Ecto neural progenitor cell (in vitro differentiated cells): ENCODE results near the gene SIRPA.
"Not testable (repeated sequence)": the region's sequence is repeated elsewhere in the genome, so short reads cannot be mapped to it uniquely, and the experiment has no call there.

Source experiments
- DNase-seq: peaks from one replicate; pipeline ENCODE4 v3.0.0-alpha.2; 2018; ENCODE audit warnings: low spot score

Gene SIRPA

GRCh38 chr20:1907586-1907985 is 12.4 kb downstream of the SIRPA start:
- DNase-seq, result no peak

DNA sequence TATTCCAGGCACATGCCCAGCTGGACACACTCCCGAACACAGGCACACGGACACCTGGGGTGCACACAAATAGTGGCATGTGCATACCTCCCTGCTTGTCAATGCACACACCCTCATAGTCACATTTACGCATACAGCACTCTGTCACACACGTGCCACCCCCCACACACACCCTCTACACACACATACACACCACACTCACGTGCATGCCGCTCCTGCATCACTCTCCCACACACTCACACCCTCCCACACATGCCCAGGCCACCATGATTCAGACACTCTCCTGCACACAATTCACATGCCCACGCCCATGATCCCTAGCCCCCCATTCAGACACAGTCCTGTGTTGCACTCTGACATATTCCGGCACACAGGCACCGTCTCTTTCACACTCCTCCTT is 13.0 kb downstream of the SIRPA start:
- no peak for DNase-seq

- no peak for DNase-seq
These were observed 13.9 kb downstream of the SIRPA start for GRCh38 chr20:1909097-1909496.

- no peak for DNase-seq
These were observed 16.3 kb downstream of the SIRPA start for GRCh38 chr20:1911536-1911935.

DNA sequence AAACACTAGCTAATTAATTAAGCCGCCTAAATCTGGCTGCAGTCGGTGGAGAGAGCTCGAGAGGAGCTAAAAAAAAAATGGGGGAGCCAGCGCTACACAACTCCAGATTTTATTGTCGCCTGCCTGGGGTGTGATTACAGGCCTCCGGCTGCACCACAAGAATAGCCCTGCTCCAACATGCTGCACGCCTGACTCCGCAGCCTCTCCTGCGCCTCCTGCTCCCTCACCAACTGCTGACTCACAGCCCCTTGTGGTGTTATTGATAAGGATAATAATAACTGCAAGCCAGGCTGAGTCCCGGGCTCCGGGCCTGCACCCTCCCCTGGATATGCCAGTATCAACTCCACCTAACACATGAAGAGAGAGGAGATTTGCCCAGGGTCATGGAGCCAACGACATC is 16.8 kb downstream of the SIRPA start:
- DNase-seq, result no peak

GRCh38 chr20:1912646-1913045 is 17.4 kb downstream of the SIRPA start:
- DNase-seq, result no peak

DNA sequence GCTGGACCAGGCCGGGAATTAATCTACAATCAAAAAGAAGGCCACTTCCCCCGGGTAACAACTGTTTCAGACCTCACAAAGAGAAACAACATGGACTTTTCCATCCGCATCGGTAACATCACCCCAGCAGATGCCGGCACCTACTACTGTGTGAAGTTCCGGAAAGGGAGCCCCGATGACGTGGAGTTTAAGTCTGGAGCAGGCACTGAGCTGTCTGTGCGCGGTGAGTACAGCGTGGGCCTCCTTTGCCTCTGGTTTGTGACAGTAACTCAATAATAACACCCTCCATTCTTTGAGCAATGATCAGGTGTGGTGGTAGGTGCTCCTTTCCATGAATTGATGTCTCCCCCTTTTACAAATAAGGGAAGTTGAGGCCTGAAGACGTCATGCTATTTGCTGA is 20.0 kb downstream of the SIRPA start:
- DNase-seq, result not testable (repeated sequence)

DNA sequence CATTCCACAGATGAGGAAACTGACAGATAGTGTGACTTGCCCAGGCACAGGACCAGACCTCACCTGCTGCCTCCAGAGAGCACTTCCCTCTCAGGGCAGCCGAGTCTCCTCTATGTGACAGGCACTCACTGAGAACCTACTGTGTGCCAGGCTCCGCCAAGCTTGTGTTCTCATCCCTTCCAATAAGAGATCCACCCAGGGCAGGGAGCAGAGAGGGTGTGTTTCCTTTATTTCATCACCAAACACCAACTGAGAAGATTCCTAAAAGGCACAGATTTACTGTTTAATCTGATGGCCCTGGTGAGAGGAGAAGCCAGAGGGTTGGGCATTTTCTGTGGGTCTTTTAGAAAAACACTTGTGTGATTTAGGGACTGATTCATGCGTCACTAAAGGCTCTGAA is 20.5 kb downstream of the SIRPA start:
- DNase-seq, result no peak

DNA sequence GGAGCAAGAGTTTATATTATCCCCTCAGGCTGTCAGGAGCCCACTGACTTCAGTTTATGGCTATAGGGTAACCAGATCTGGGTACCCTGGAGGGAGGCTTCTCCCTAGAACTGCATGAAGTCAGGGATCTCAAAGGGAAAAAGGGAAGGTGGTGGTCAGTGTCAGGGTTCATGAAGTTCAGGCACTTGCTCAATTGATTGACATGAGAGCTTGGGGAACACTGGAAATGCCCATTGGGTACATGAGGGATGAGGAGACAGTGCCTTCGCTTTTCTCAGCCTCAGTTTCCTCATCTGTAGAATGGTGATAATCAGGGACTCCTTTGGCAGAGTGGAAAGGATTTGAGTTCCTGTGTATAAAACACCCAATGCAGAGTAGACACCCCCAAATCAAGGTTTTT is 22.6 kb downstream of the SIRPA start:
- DNase-seq, result no peak

DNA sequence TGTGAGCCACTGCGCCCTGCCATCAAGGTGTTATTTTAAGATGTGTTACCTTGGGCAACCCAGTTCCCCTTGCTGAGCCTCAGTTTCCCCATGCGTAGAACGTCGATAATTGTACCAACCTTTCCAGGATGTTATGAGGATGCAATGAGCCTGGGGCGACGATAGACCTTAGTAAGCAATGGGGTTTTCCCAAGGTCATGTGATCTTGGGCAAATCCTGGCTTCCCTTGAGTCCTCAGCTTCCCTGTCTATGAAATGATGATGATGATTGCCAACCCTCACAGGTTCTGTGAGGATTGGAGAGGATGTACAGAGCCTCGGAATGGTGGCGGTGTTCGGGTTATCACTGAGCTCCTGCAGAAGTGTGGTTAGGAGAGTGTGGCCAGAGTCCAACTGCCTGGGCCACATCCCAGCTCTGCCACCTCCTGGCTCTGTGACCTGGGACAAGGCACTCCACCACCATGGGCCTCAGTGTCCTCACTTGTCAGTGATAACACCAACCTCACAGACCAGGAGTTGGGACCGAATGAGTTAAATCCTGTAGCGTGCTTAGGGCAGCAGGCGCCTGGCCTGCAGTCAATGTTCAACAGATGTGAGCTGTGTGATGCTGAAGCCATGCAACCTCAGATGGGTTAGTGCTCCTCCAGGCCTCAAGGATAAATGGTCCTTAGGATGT is 23.4 kb downstream of the SIRPA start:
- DNase-seq, result no peak

- no peak for DNase-seq
These were observed 25.0 kb downstream of the SIRPA start for GRCh38 chr20:1920252-1920651.

- no peak for DNase-seq
These were observed 25.6 kb downstream of the SIRPA start for GRCh38 chr20:1920826-1921225.

- DNase-seq, result not testable (repeated sequence)
These were observed 26.8 kb downstream of the SIRPA start for GRCh38 chr20:1921985-1922384.

DNA sequence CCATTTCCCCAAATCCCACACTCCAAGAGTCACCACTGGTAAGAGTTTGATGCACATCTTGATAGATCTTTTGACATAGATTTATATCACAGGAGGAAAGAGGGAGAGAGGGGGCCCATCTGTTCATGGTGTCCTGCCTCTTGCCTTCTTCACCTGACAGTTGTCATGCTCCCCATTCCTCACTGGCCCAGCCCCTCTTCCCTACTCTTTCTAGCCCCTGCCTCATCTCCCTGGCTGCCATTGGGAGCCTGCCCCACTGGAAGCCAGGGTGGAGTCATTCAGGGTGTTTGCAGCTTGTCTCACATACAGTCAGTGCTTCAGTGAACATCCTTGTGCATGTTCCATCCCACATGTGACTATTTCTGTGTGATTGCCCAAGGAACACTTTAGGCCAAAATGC is 27.6 kb downstream of the SIRPA start:
- DNase-seq, result no peak

DNA sequence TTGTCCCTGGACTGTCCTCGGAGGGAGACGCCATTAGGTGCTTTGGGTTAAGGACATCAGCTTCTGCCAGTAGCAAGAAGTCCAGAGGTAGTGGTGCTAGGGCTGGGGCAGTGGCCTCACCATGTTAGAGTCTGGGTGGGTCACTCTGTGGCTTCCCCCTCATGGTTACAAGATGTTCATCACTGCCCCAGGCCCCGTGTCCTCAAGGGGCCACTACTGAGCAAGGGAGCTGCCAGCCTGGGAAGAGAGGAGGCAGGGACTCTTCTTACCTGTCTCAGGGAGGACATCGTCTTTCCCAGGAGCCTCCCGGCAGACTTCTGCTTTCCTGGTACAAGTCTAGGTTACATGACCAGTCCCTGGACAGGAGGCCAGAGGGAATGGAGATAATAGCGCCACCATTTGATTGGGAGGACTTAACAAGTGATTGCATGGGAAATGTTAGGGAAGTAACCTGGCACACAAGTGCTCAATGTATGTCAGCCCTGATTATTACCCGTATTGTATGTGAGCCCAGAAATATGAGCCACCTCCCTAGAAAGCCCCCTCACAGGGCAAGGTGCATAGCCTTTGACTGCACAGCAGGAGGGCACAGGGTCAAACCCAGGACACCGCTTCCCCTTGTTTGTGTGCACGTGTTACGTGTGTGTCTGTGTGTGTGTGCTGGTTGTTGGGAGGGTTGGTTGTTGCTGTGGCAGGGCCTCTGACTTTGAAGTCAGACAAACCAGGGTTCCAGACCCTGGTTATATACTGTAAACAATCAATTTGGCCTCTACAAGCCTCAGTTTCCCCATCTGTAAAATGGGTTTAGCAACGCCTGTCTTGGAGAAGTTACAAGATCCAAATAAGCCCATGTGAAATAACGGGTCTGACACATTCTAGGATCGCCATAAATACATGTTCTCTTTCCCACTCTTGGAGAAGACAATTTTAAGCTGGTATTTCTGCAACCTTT is 30.0 kb downstream of the SIRPA start:
- no peak for DNase-seq

DNA sequence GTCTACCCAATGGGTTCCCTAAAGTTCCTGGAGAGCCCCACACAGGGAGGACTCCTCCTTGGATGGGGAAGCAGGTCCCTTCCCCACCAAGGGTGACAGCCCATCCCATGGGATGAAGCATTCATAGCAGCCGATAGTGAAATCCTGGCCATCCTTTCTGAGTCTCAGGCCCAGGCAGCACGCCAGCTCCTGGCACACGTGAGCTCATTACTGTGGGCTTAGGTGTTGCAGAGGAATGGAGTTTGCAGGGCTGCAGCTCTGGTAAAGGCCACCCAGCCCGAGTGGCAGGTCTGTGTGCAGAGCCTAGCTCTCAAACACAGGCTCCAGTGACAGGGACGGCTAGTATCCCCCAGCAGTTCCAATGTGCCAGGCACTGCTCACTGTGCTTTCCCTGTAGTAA is 31.0 kb downstream of the SIRPA start:
- no peak for DNase-seq

- no peak for DNase-seq
These were observed 32.0 kb downstream of the SIRPA start for GRCh38 chr20:1927217-1927616.

DNA sequence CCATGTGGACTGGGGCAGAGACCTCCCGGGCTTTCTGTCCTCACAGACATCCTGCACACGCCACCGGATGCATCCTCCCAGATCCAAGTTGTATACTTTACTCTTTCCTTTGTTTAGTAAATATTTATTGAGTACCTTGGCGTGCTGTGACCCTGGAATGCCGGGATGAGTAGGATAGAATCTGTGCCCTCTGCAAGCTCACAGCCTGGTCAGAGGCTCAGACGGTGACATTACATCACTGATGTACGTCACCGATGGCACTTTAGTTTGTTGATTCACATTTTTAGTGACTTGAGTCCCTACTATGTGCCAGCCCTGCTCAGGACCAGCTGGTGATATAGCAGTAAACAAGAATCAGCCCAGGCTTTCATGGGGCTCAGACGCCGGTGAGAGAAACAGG is 32.9 kb downstream of the SIRPA start:
- no peak for DNase-seq

- DNase-seq, result no peak
These were observed 33.6 kb downstream of the SIRPA start for GRCh38 chr20:1928782-1929181.

- DNase-seq, result no peak
These were observed 34.3 kb downstream of the SIRPA start for GRCh38 chr20:1929460-1929859.

DNA sequence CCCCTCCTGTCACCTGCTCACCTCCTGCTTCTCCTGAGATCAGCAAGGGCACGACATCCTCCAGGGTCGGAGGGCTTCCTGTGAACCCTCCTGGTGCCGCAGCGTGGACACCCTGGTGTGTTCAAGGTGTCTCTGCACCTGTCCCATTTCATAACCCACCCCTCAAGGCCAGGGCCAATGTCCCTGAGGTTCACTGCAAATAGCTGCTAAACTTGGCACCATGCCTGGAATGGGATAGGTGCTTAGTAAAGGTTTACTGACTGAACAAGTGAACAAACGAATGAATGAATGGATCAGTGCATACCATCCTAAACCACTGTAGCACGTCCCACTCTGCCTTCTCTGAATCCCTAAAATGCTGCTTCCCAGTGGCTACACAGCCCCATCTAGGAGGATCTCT is 35.0 kb downstream of the SIRPA start:
- DNase-seq, result no peak

DNA sequence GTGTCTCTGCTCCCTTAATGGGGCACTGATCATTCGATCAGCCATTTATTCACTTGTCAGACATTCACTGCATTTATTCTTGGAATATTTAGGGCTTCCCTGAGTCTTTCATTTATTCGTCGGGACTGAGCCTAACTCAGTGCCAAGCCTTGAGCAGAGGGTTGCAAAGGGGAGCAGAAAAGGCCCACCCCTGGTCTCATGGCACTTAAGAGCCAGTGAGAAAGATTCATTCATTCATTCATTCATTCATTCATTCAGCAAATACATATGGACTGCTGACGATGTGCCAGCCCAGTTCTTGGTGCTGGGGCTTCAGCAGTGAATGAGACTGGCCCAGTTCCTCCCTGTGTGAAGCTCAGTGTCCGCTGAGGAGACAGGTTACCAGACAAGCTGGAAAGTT is 36.6 kb downstream of the SIRPA start:
- DNase-seq, result no peak

DNA sequence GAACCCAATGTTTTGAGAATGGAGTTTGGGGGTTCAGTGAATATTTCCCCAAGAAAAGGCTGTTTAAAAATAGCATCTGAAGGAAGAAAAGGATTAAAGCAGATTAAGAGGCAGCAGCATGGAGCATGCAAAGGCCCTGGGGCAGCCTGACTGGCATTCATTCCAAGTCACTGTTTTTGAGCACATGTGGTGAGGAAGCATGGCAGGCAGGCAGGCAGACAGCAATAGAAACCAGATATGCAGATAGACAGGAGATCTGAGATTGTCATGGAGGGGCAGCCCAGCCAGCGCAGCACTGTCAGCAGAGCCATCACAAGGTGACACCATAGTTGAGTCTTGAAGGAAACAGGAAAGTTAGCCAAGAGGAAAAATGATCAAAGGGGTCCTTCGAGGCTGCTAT is 37.8 kb downstream of the SIRPA start:
- DNase-seq, result no peak

GRCh38 chr20:1933465-1933870 is 38.3 kb downstream of the SIRPA start:
- no peak for DNase-seq
